ENCODE measurements around the gene MB.

- no peak for TF ChIP-seq CTCF (IDR thresholded peaks at IDR 0.05; ENCODE audit: insufficient read depth, low read length)
- TF ChIP-seq, protein P1, sequence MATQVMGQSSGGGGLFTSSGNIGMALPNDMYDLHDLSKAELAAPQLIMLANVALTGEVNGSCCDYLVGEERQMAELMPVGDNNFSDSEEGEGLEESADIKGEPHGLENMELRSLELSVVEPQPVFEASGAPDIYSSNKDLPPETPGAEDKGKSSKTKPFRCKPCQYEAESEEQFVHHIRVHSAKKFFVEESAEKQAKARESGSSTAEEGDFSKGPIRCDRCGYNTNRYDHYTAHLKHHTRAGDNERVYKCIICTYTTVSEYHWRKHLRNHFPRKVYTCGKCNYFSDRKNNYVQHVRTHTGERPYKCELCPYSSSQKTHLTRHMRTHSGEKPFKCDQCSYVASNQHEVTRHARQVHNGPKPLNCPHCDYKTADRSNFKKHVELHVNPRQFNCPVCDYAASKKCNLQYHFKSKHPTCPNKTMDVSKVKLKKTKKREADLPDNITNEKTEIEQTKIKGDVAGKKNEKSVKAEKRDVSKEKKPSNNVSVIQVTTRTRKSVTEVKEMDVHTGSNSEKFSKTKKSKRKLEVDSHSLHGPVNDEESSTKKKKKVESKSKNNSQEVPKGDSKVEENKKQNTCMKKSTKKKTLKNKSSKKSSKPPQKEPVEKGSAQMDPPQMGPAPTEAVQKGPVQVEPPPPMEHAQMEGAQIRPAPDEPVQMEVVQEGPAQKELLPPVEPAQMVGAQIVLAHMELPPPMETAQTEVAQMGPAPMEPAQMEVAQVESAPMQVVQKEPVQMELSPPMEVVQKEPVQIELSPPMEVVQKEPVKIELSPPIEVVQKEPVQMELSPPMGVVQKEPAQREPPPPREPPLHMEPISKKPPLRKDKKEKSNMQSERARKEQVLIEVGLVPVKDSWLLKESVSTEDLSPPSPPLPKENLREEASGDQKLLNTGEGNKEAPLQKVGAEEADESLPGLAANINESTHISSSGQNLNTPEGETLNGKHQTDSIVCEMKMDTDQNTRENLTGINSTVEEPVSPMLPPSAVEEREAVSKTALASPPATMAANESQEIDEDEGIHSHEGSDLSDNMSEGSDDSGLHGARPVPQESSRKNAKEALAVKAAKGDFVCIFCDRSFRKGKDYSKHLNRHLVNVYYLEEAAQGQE (IDR thresholded peaks at IDR 0.05; ENCODE audit: insufficient replicate concordance, low read depth): no peak
Measured at GRCh38 chr22:35560366-35560765, 56.8 kb downstream of the MB start.
